Prostate gland (tissue), 2 donors: ENCODE measurements around the gene MMS22L. TPM values are rescaled to one million over a fixed set of nuclear protein-coding genes. Genes with fewer than 3 reads are reported as not detected.

ENCODE experiments used
- DNase-seq: peaks from one replicate; pipeline ENCODE4 v3.0.0-alpha.2; 2019; ENCODE audit warnings: low spot score
- H3K27ac ChIP-seq, 2 donors: fragments of 200-600 bp; sonication (generic); 2 replicates each; pipeline ENCODE4 v1.5.1; 2017 to 2019
- H3K27me3 ChIP-seq: fragments of 200-600 bp; sonication (generic); replicated peaks from 2 replicates; pipeline ENCODE4 v1.5.1; 2019; ENCODE audit not compliant: insufficient read depth
- H3K36me3 ChIP-seq, 2 donors: fragments of 200-600 bp; sonication (generic); 1 replicate in 1 of 2; 2 replicates in 1 of 2; pipeline versions ENCODE4 v1.5.1 to v1.8.1; 2017 to 2019
- H3K4me1 ChIP-seq: fragments of 200-600 bp; sonication (generic); replicated peaks from 2 replicates; pipeline ENCODE4 v1.5.1; 2019
- H3K4me3 ChIP-seq, 2 donors: fragments of 200-600 bp; sonication (generic); 2 replicates each; pipeline ENCODE4 v1.5.1; 2017 to 2019
- H3K9me3 ChIP-seq: fragments of 200-600 bp; sonication (generic); 2 replicates; pipeline ENCODE4 v1.5.1; 2017
- CTCF ChIP-seq, 4 experiments: fragments of 200-600 bp in 2 of 4; fragments of 450-650 bp in 2 of 4; sonication (generic) in 2 of 4; IDR thresholded peaks; 1 replicate in 3 of 4; 2 replicates in 1 of 4; pipeline ENCODE4 v1.5.1; 2016 to 2019; ENCODE audit warnings: antibody characterized with exemption in 4 of 4, mild to moderate bottlenecking in 2 of 4, moderate library complexity in 2 of 4
- POLR2A ChIP-seq: fragments of 450-650 bp; IDR thresholded peaks from one replicate; pipeline ENCODE4 v1.6.1; 2016; ENCODE audit warnings: antibody characterized with exemption, mild to moderate bottlenecking
- POLR2AphosphoS5 ChIP-seq: sonication (generic); formaldehyde crosslinking; IDR thresholded peaks from one replicate; pipeline ENCODE4 v1.6.1; 2017; ENCODE audit warnings: antibody characterized with exemption
- WGBS: methylation state at CpG from one replicate; pipeline ENCODE4 v1.1.5; 2018; 5-methylcytosine and 5-hydroxymethylcytosine counted together
- intact Hi-C: fragments of 100-400 bp; cut with DNase I; formaldehyde crosslinking; loops from one replicate; pipeline ENCODE4 v1.14.2; 2022
- total RNA-seq, 2 donors: library from RNA; depleted of rRNA; stranded (reverse); fragments of >200 nt; gene quantifications; one replicate each; pipeline ENCODE4 v1.1.0, GENCODE V29; 2016

MMS22L gene
- total RNA-seq, 2 donors from 2014 or later: 6.4 to 21.6 TPM

- WGBS: 85% methylated on average over 3 of the region's 3 CpGs
- Histone ChIP-seq H3K27ac (no peak overlapping the region), H3K9me3 (no peaks in the 10 kb centered on the region), H3K4me3 (no peak overlapping the region), H3K36me3 (no peaks in the 10 kb centered on the region), H3K4me1 (no peaks in the 10 kb centered on the region), H3K27me3 (no peaks in the 10 kb centered on the region)
- no peak for DNase-seq
- TF ChIP-seq POLR2A (no peak), POLR2AphosphoS5 (no peak), CTCF (IDR thresholded peaks at IDR 0.05) (no peak)
- intact Hi-C loops: no loop called here
Observed at GRCh38 chr6:97100696-97101095, 182.3 kb downstream of the MMS22L start.

GRCh38 chr6:97097068-97098047 lies 185.7 kb downstream of the MMS22L start:
- Histone ChIP-seq H3K9me3 (no peaks in the 10 kb centered on the region), H3K4me1 (no peaks in the 10 kb centered on the region), H3K27me3 (no peaks in the 10 kb centered on the region), H3K4me3 (no peak overlapping the region), H3K36me3 (no peaks in the 10 kb centered on the region), H3K27ac (no peak overlapping the region)
- intact Hi-C loops: no loop called here
- TF ChIP-seq CTCF (IDR thresholded peaks at IDR 0.05): no peak
- no peak for TF ChIP-seq POLR2AphosphoS5
- TF ChIP-seq POLR2A: no peak
- WGBS: 74% methylated on average over 14 of the region's 14 CpGs
- DNase-seq: no peak

GRCh38 chr6:97095311-97095850 lies 187.6 kb downstream of the MMS22L start:
- Histone ChIP-seq H3K9me3 (no peaks in the 10 kb centered on the region), H3K27ac (no peak overlapping the region), H3K4me3 (no peak overlapping the region), H3K4me1 (no peaks in the 10 kb centered on the region), H3K27me3 (no peaks in the 10 kb centered on the region), H3K36me3 (no peaks in the 10 kb centered on the region)
- no peak for DNase-seq
- TF ChIP-seq CTCF (IDR thresholded peaks at IDR 0.05): no peak
- TF ChIP-seq POLR2A: no peak
- no peak for TF ChIP-seq POLR2AphosphoS5
- intact Hi-C loops: no loop called here
- WGBS: 69% methylated on average over 3 of the region's 3 CpGs

- Histone ChIP-seq H3K4me1 (no peaks in the 10 kb centered on the region), H3K36me3 (no peaks in the 10 kb centered on the region), H3K27ac (no peak overlapping the region), H3K9me3 (no peaks in the 10 kb centered on the region), H3K4me3 (no peak overlapping the region), H3K27me3 (no peaks in the 10 kb centered on the region)
- intact Hi-C loops: no loop called here
- 90% methylated on average over 2 of the region's 2 CpGs for WGBS
- no peak for DNase-seq
- TF ChIP-seq POLR2AphosphoS5 (no peak), POLR2A (no peak), CTCF (IDR thresholded peaks at IDR 0.05) (no peak)
Observed at GRCh38 chr6:97094376-97094775, 188.6 kb downstream of the MMS22L start.
